Measurements from ENCODE around the gene HES2.

DNA sequence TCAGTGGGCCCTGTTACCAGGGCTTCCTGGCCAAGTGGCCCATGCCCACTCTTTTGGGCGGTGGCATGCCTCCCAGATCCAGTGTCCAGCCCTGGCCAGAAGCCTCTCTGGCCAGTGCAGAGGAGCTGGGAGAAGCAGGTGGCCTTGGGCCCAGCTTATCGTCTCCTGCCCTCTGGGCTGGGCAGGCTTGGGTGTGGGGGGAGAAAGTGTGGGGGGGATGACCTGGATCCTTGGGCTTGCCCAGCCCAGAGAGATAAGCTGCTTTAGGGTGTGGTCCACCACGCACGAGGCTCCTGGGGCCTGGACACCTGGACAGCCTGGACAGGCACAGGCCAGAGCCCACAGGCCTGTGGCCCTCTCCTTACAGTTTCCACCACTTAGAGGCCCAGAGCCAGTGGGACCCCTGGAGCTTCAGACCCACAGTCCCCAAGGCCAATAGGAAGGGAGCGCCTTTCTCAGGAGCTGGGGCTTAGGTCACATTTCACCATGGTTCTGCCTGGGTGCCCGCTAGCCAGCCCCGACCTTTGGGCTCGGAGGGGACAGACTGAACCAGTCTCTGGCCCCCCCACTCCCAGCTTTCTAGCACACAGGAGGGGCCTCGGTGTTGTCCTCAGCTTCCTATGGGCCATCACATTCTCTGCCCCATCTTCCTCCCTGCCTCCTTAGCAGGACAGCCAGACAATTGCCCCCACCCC is 6.7 kb upstream of the HES2 start:
- TF ChIP-seq, protein P1, sequence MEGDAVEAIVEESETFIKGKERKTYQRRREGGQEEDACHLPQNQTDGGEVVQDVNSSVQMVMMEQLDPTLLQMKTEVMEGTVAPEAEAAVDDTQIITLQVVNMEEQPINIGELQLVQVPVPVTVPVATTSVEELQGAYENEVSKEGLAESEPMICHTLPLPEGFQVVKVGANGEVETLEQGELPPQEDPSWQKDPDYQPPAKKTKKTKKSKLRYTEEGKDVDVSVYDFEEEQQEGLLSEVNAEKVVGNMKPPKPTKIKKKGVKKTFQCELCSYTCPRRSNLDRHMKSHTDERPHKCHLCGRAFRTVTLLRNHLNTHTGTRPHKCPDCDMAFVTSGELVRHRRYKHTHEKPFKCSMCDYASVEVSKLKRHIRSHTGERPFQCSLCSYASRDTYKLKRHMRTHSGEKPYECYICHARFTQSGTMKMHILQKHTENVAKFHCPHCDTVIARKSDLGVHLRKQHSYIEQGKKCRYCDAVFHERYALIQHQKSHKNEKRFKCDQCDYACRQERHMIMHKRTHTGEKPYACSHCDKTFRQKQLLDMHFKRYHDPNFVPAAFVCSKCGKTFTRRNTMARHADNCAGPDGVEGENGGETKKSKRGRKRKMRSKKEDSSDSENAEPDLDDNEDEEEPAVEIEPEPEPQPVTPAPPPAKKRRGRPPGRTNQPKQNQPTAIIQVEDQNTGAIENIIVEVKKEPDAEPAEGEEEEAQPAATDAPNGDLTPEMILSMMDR (IDR thresholded peaks at IDR 0.05), result no peak
- TF ChIP-seq POLR2A (IDR thresholded peaks at IDR 0.05) (no peak), POLR2AphosphoS5 (IDR thresholded peaks at IDR 0.05; ENCODE audit: insufficient read depth in 1 of 2, low read depth in 1 of 2) (no peak)

Data from vagina (tissue), 2 donors.